ENCODE data around the gene EML2.
A peak's percentile ranks its signal among the peaks of the same experiment; 100 is the strongest.
"Not testable (repeated sequence)": the region's sequence is repeated elsewhere in the genome, so short reads cannot be mapped to it uniquely, and the experiment has no call there.

The EML2 gene

GRCh38 chr19:45640849-45641273 lies 1.7 kb upstream of the EML2 start:
- H3K4me1 Mint-ChIP-seq (ENCODE audit: low read depth), result peaks cover 45% of the 10 kb centered on the region
- H3K4me3 Mint-ChIP-seq, result peak overlapping the region; percentile 95
- no peaks in the 10 kb centered on the region for H3K27me3 Mint-ChIP-seq
- peaks cover 17% of the 10 kb centered on the region for H3K36me3 Mint-ChIP-seq (ENCODE audit: low read depth)
- H3K9me3 Mint-ChIP-seq, result no peaks in the 10 kb centered on the region
- H3K27ac Mint-ChIP-seq, result peak overlapping the region; percentile 97

- H3K4me1 Mint-ChIP-seq (ENCODE audit: low read depth), result peaks cover 31% of the 10 kb centered on the region
- H3K36me3 Mint-ChIP-seq (ENCODE audit: low read depth), result peaks cover 18% of the 10 kb centered on the region
- H3K27me3 Mint-ChIP-seq, result no peaks in the 10 kb centered on the region
- no peaks in the 10 kb centered on the region for H3K9me3 Mint-ChIP-seq
- H3K27ac Mint-ChIP-seq, result no peak overlapping the region
- H3K4me3 Mint-ChIP-seq, result peak overlapping the region; percentile 95
These were observed 1.1 kb downstream of the EML2 start for GRCh38 chr19:45637890-45638667.

- peaks cover 29% of the 10 kb centered on the region for H3K4me1 Mint-ChIP-seq (ENCODE audit: low read depth)
- no peak overlapping the region for H3K27ac Mint-ChIP-seq
- H3K27me3 Mint-ChIP-seq, result no peaks in the 10 kb centered on the region
- H3K4me3 Mint-ChIP-seq, result no peak overlapping the region
- H3K36me3 Mint-ChIP-seq (ENCODE audit: low read depth), result peaks cover 26% of the 10 kb centered on the region
- H3K9me3 Mint-ChIP-seq, result no peaks in the 10 kb centered on the region
These were observed 2.3 kb downstream of the EML2 start for GRCh38 chr19:45636902-45637301.

- H3K27ac Mint-ChIP-seq, result no peak overlapping the region
These were observed 2.9 kb downstream of the EML2 start for GRCh38 chr19:45636275-45636674.

GRCh38 chr19:45632468-45633196 lies 6.6 kb downstream of the EML2 start:
- Mint-ChIP-seq H3K4me1 (ENCODE audit: low read depth) (peaks cover 20% of the 10 kb centered on the region), H3K27ac (peak overlapping the region; percentile 33), H3K27me3 (no peaks in the 10 kb centered on the region), H3K36me3 (ENCODE audit: low read depth) (peaks cover 18% of the 10 kb centered on the region), H3K9me3 (no peaks in the 10 kb centered on the region), H3K4me3 (no peak overlapping the region)

More at GRCh38 chr19:45636275-45636674, 2.9 kb downstream of the EML2 start:
- Mint-ChIP-seq H3K27me3 (no peaks in the 10 kb centered on the region), H3K9me3 (no peaks in the 10 kb centered on the region), H3K36me3 (ENCODE audit: low read depth) (peaks cover 25% of the 10 kb centered on the region), H3K4me3 (no peak overlapping the region), H3K4me1 (ENCODE audit: low read depth) (peaks cover 24% of the 10 kb centered on the region)

- Mint-ChIP-seq H3K27me3 (no peaks in the 10 kb centered on the region), H3K36me3 (ENCODE audit: low read depth) (peaks cover 25% of the 10 kb centered on the region), H3K4me1 (ENCODE audit: low read depth) (peaks cover 23% of the 10 kb centered on the region), H3K9me3 (no peaks in the 10 kb centered on the region), H3K27ac (no peak overlapping the region), H3K4me3 (no peak overlapping the region)
These were observed 8.7 kb downstream of the EML2 start for GRCh38 chr19:45630463-45630862.

- Mint-ChIP-seq H3K27me3 (no peaks in the 10 kb centered on the region), H3K9me3 (no peaks in the 10 kb centered on the region), H3K27ac (peak overlapping the region; percentile 76), H3K4me3 (peak overlapping the region; percentile 32), H3K36me3 (ENCODE audit: low read depth) (peaks cover 28% of the 10 kb centered on the region), H3K4me1 (ENCODE audit: low read depth) (peaks cover 25% of the 10 kb centered on the region)
These were observed 9.5 kb downstream of the EML2 start for GRCh38 chr19:45629704-45630103.

- not testable (repeated sequence) for H3K4me3 Mint-ChIP-seq, H3K9me3 Mint-ChIP-seq, H3K27me3 Mint-ChIP-seq, H3K27ac Mint-ChIP-seq
- H3K36me3 Mint-ChIP-seq (ENCODE audit: low read depth), result peaks cover 39% of the 10 kb centered on the region
- peaks cover 33% of the 10 kb centered on the region for H3K4me1 Mint-ChIP-seq (ENCODE audit: low read depth)
These were observed 11.0 kb downstream of the EML2 start for GRCh38 chr19:45628219-45628618.

- no peaks in the 10 kb centered on the region for H3K9me3 Mint-ChIP-seq
- no peaks in the 10 kb centered on the region for H3K27me3 Mint-ChIP-seq
- H3K4me1 Mint-ChIP-seq (ENCODE audit: low read depth), result peaks cover 13% of the 10 kb centered on the region
- peak overlapping the region; percentile 49 for H3K27ac Mint-ChIP-seq
- H3K36me3 Mint-ChIP-seq (ENCODE audit: low read depth), result peaks cover 53% of the 10 kb centered on the region
- no peak overlapping the region for H3K4me3 Mint-ChIP-seq
These were observed 15.2 kb downstream of the EML2 start for GRCh38 chr19:45623984-45624383.

- Mint-ChIP-seq H3K27ac (no peak overlapping the region), H3K4me3 (no peak overlapping the region), H3K36me3 (ENCODE audit: low read depth) (peaks cover 53% of the 10 kb centered on the region), H3K9me3 (no peaks in the 10 kb centered on the region), H3K4me1 (ENCODE audit: low read depth) (peaks cover 13% of the 10 kb centered on the region), H3K27me3 (no peaks in the 10 kb centered on the region)
These were observed 17.2 kb downstream of the EML2 start for GRCh38 chr19:45621976-45622503.

GRCh38 chr19:45621389-45621788 lies 17.8 kb downstream of the EML2 start:
- H3K4me3 Mint-ChIP-seq, result no peak overlapping the region
- H3K27ac Mint-ChIP-seq, result no peak overlapping the region
- H3K27me3 Mint-ChIP-seq, result no peaks in the 10 kb centered on the region
- H3K36me3 Mint-ChIP-seq (ENCODE audit: low read depth), result peaks cover 53% of the 10 kb centered on the region
- H3K4me1 Mint-ChIP-seq (ENCODE audit: low read depth), result peaks cover 13% of the 10 kb centered on the region
- H3K9me3 Mint-ChIP-seq, result no peaks in the 10 kb centered on the region

- Mint-ChIP-seq H3K27me3 (no peaks in the 10 kb centered on the region), H3K9me3 (no peaks in the 10 kb centered on the region), H3K27ac (no peak overlapping the region), H3K4me3 (no peak overlapping the region), H3K4me1 (ENCODE audit: low read depth) (peaks cover 25% of the 10 kb centered on the region), H3K36me3 (ENCODE audit: low read depth) (peaks cover 54% of the 10 kb centered on the region)
These were observed 22.5 kb downstream of the EML2 start for GRCh38 chr19:45616704-45617017.

- H3K9me3 Mint-ChIP-seq, result no peaks in the 10 kb centered on the region
- H3K4me3 Mint-ChIP-seq, result no peak overlapping the region
- peaks cover 54% of the 10 kb centered on the region for H3K36me3 Mint-ChIP-seq (ENCODE audit: low read depth)
- peak overlapping the region; percentile 45 for H3K27ac Mint-ChIP-seq
- H3K4me1 Mint-ChIP-seq (ENCODE audit: low read depth), result peaks cover 25% of the 10 kb centered on the region
- no peaks in the 10 kb centered on the region for H3K27me3 Mint-ChIP-seq
These were observed 23.1 kb downstream of the EML2 start for GRCh38 chr19:45615795-45616703.

- not testable (repeated sequence) for H3K27ac Mint-ChIP-seq, H3K4me3 Mint-ChIP-seq, H3K9me3 Mint-ChIP-seq, H3K27me3 Mint-ChIP-seq
- Mint-ChIP-seq H3K36me3 (ENCODE audit: low read depth) (peaks cover 57% of the 10 kb centered on the region), H3K4me1 (ENCODE audit: low read depth) (peaks cover 25% of the 10 kb centered on the region)
These were observed 24.1 kb downstream of the EML2 start for GRCh38 chr19:45615056-45615455.

Data from stimulated activated naive CD8-positive, alpha-beta T cell treated with anti-CD3 and anti-CD28 coated beads, Interleukin-15, Interleukin-2, amounts not matched to agents 100 ng/mL and 50 ng/mL, for 24 hours (primary cell).